WTC11 (cell line): ENCODE results near the gene TNFSF13B. TPM values are rescaled to one million over a fixed set of nuclear protein-coding genes. Genes with fewer than 3 reads are reported as not detected.

Source experiments
- ATAC-seq: fragments of 200-7000 bp; cut with Tn5 transposase; 2 replicates; pipeline ENCODE4 v1.10.0; 2021; ENCODE audit warnings: mild to moderate bottlenecking, moderate library complexity
- CTCF ChIA-PET: fragments of 300-600 bp; sonication (Branson Sonifier 250); formaldehyde crosslinking; loops from one replicate; lab custom pipeline; 2021; ENCODE audit warnings: antibody characterized with exemption; lab: Charles Lee
- POLR2A ChIA-PET: fragments of 350-600 bp; sonication (Branson Sonifier 250); formaldehyde crosslinking; loops from one replicate; lab custom pipeline; 2021; ENCODE audit warnings: antibody characterized with exemption; lab: Charles Lee
- DNase-seq: peaks from one replicate; pipeline ENCODE4 v3.0.0; 2021; ENCODE audit warnings: low spot score
- H3K27ac Mint-ChIP-seq: 2 replicates; pipeline ENCODE4 v1.8.0; 2021; ENCODE audit warnings: mixed read lengths
- H3K27me3 Mint-ChIP-seq: 2 replicates; pipeline ENCODE4 v1.8.0; 2021; ENCODE audit warnings: low read depth, mild to moderate bottlenecking, moderate library complexity, mixed read lengths
- H3K36me3 Mint-ChIP-seq: 2 replicates; pipeline ENCODE4 v1.8.0; 2021; ENCODE audit warnings: mixed read lengths
- H3K4me1 Mint-ChIP-seq: 2 replicates; pipeline ENCODE4 v1.8.0; 2022; ENCODE audit warnings: mixed read lengths
- H3K4me3 Mint-ChIP-seq: 2 replicates; pipeline ENCODE4 v1.8.0; 2021; ENCODE audit warnings: mild to moderate bottlenecking, moderate library complexity, mixed read lengths
- H3K9me3 Mint-ChIP-seq: 2 replicates; pipeline ENCODE4 v1.8.0; 2021; ENCODE audit warnings: mixed read lengths
- ATF1 ChIP-seq: sonication (generic); formaldehyde crosslinking; IDR thresholded peaks from 2 replicates; pipeline ENCODE4 v1.8.1; 2023; ENCODE audit warnings: mild to moderate bottlenecking, moderate library complexity, missing genetic modification reagents
- CREB1 ChIP-seq: sonication (generic); formaldehyde crosslinking; IDR thresholded peaks from 2 replicates; pipeline ENCODE4 v1.8.0; 2023; ENCODE audit warnings: mild to moderate bottlenecking, missing genetic modification reagents
- ESRRA ChIP-seq: sonication (generic); formaldehyde crosslinking; IDR thresholded peaks from 2 replicates; pipeline ENCODE4 v1.8.1; 2022; ENCODE audit warnings: mild to moderate bottlenecking, missing genetic modification reagents, borderline replicate concordance
- GRHL2 ChIP-seq: fragments of 250-450 bp; sonication (Bioruptor Pico); IDR thresholded peaks from 2 replicates; pipeline ENCODE4 v1.8.0; 2022; ENCODE audit warnings: mild to moderate bottlenecking, moderate library complexity; ENCODE audit not compliant: insufficient replicate concordance, severe bottlenecking
- GTF2I ChIP-seq: fragments of 250-450 bp; sonication (Bioruptor Pico); conservative IDR thresholded peaks from 2 replicates; pipeline ENCODE4 v1.4.0; 2021; ENCODE audit warnings: mild to moderate bottlenecking
- JUN ChIP-seq: sonication (generic); formaldehyde crosslinking; IDR thresholded peaks from 2 replicates; pipeline ENCODE4 v1.8.0; 2023; ENCODE audit warnings: mild to moderate bottlenecking, missing genetic modification reagents
- MXD4 ChIP-seq: fragments of 250-450 bp; sonication (Bioruptor Pico); IDR thresholded peaks from 2 replicates; pipeline ENCODE4 v1.8.0; 2021; ENCODE audit warnings: mild to moderate bottlenecking, moderate library complexity, borderline replicate concordance
- NFATC4 ChIP-seq: fragments of 250-450 bp; sonication (Bioruptor Pico); IDR thresholded peaks from 2 replicates; pipeline ENCODE4 v1.9.0; 2021; ENCODE audit warnings: mild to moderate bottlenecking
- NFE2L1 ChIP-seq: sonication (generic); formaldehyde crosslinking; IDR thresholded peaks from 2 replicates; pipeline ENCODE4 v1.8.1; 2023; ENCODE audit warnings: missing genetic modification reagents
- NR3C1 ChIP-seq: sonication (generic); formaldehyde crosslinking; conservative IDR thresholded peaks from 2 replicates; pipeline ENCODE4 v1.8.1; 2023; ENCODE audit warnings: low read depth, mild to moderate bottlenecking, missing genetic modification reagents
- RORB ChIP-seq: fragments of 250-450 bp; sonication (Bioruptor Pico); IDR thresholded peaks from 2 replicates; pipeline ENCODE4 v1.9.0; 2021; ENCODE audit warnings: mild to moderate bottlenecking
- TEAD1 ChIP-seq: sonication (generic); formaldehyde crosslinking; IDR thresholded peaks from 2 replicates; pipeline ENCODE4 v1.8.0; 2022; ENCODE audit warnings: mild to moderate bottlenecking, missing genetic modification reagents
- ZBTB21 ChIP-seq: sonication (generic); formaldehyde crosslinking; IDR thresholded peaks from 2 replicates; pipeline ENCODE4 v1.8.1; 2023; ENCODE audit warnings: mild to moderate bottlenecking, missing genetic modification reagents, borderline replicate concordance
- ZNF138 ChIP-seq: sonication (generic); formaldehyde crosslinking; conservative IDR thresholded peaks from 2 replicates; pipeline ENCODE4 v1.8.1; 2022; ENCODE audit warnings: mild to moderate bottlenecking, moderate library complexity, missing genetic modification reagents
- ZNF232 ChIP-seq: sonication (generic); formaldehyde crosslinking; IDR thresholded peaks from 2 replicates; pipeline ENCODE4 v1.8.0; 2022; ENCODE audit warnings: mild to moderate bottlenecking, missing genetic modification reagents
- ZNF263 ChIP-seq: sonication (generic); formaldehyde crosslinking; IDR thresholded peaks from 2 replicates; pipeline ENCODE4 v1.8.1; 2022; ENCODE audit warnings: low read depth, mild to moderate bottlenecking, moderate library complexity, missing genetic modification reagents
- ZNF416 ChIP-seq: fragments of 250-450 bp; sonication (Bioruptor Pico); IDR thresholded peaks from 2 replicates; pipeline ENCODE4 v1.9.0; 2021; ENCODE audit warnings: mild to moderate bottlenecking, inconsistent platforms
- ZNF423 ChIP-seq: fragments of 250-450 bp; sonication (Bioruptor Pico); IDR thresholded peaks from 2 replicates; pipeline ENCODE4 v2.1.2; 2022; ENCODE audit warnings: mild to moderate bottlenecking, moderate library complexity
- total RNA-seq: library from RNA; stranded (reverse); gene quantifications from 3 replicates; pipeline ENCODE4 v1.2.3, GENCODE V29; 2021
- TF ChIP-seq, protein P1 (sequence below): sonication (generic); formaldehyde crosslinking; conservative IDR thresholded peaks from 2 replicates; pipeline ENCODE4 v1.8.1; 2023; ENCODE audit warnings: mild to moderate bottlenecking, low read depth, missing genetic modification reagents, moderate library complexity
- TF ChIP-seq, protein P2 (sequence below): sonication (generic); formaldehyde crosslinking; IDR thresholded peaks from 2 replicates; pipeline ENCODE4 v1.8.0; 2022; ENCODE audit warnings: mild to moderate bottlenecking, missing genetic modification reagents
- TF ChIP-seq, protein P3 (sequence below): fragments of 250-450 bp; sonication (Bioruptor Pico); IDR thresholded peaks from 2 replicates; pipeline ENCODE4 v1.9.0; 2021; ENCODE audit warnings: moderate library complexity, mild to moderate bottlenecking, inconsistent platforms, borderline replicate concordance
- TF ChIP-seq, protein P4 (sequence below): sonication (generic); formaldehyde crosslinking; IDR thresholded peaks from 2 replicates; pipeline ENCODE4 v1.8.1; 2023; ENCODE audit warnings: mild to moderate bottlenecking, missing genetic modification reagents
- TF ChIP-seq, protein P5 (sequence below): sonication (generic); formaldehyde crosslinking; IDR thresholded peaks from 2 replicates; pipeline ENCODE4 v1.8.0; 2022; ENCODE audit warnings: mild to moderate bottlenecking, missing genetic modification reagents
- TF ChIP-seq, protein P6 (sequence below): sonication (generic); formaldehyde crosslinking; IDR thresholded peaks from 2 replicates; pipeline ENCODE4 v1.8.0; 2022; ENCODE audit warnings: mild to moderate bottlenecking, missing genetic modification reagents
- TF ChIP-seq, protein P7 (sequence below): sonication (generic); formaldehyde crosslinking; IDR thresholded peaks from 2 replicates; pipeline ENCODE4 v1.8.1; 2023; ENCODE audit warnings: mild to moderate bottlenecking, missing genetic modification reagents

The TNFSF13B gene
- total RNA-seq, 1 experiment from 2014 or later = 0.39 TPM

DNA sequence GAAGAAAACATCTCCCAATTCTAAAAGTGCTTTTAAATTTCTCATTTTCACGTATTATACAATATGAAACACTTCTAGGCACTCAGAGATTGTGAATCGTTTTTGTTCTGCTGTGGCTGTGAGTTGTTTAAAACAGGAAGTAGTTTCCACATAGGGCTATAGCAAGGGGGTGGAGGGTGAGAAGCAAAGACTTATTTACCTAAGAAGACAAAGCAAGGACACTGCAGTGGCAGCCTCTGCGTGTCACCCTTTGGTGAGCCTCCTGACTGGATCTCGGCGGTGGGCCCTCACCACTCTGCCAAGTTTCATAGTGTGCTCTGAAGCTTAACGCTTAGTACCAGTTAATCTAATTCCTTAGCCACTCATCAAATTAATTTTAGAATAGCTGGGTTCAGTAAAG is 56.8 kb downstream of the TNFSF13B start (continued):
- TF ChIP-seq, protein P1, sequence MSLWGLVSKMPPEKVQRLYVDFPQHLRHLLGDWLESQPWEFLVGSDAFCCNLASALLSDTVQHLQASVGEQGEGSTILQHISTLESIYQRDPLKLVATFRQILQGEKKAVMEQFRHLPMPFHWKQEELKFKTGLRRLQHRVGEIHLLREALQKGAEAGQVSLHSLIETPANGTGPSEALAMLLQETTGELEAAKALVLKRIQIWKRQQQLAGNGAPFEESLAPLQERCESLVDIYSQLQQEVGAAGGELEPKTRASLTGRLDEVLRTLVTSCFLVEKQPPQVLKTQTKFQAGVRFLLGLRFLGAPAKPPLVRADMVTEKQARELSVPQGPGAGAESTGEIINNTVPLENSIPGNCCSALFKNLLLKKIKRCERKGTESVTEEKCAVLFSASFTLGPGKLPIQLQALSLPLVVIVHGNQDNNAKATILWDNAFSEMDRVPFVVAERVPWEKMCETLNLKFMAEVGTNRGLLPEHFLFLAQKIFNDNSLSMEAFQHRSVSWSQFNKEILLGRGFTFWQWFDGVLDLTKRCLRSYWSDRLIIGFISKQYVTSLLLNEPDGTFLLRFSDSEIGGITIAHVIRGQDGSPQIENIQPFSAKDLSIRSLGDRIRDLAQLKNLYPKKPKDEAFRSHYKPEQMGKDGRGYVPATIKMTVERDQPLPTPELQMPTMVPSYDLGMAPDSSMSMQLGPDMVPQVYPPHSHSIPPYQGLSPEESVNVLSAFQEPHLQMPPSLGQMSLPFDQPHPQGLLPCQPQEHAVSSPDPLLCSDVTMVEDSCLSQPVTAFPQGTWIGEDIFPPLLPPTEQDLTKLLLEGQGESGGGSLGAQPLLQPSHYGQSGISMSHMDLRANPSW = no peak
- no peak for TF ChIP-seq ZNF263 (CRISPR knock-in tag)
- no peak for TF ChIP-seq GTF2I (CRISPR knock-in tag)
- no peak for TF ChIP-seq NFE2L1
- no peak for TF ChIP-seq ZNF232 (CRISPR knock-in tag)

DNA sequence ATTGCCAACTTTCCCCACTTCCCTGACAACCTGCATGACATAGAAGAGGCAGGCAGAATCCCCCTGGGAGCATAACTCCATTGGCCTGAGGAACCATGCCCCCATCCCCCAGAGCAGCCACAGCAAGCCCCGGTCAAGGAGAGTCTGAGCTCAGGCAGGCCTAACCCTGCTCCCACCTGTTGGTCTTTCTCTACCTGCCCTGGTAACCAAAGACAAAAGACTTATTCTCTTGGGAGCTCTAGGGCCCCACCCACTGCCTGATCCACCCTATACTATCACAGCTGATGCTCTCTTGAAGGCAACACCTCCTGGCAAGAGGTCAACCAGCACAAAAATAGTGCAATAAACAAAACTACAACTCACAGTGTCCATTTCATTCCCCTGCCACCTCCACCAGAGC is 59.3 kb downstream of the TNFSF13B start:
- H3K36me3 Mint-ChIP-seq = no peaks in the 10 kb centered on the region

DNA sequence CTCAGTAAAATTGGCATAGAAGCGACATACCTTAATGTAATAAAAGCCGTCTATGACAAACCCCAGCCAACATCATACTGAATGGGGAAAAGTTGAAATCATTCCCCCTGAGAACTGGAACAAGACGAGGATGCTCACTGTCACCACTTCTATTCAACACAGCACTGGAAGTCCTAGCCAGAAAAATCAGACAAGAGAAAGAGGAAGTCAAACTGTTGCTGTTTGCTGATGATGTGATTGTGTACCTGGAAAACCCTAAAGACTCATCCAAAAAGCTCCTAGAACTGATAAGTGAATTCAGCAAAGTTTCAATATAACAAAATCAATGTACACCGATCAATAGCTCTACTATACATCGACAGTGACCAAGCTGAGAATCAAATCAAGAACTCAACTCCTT is 63.3 kb downstream of the TNFSF13B start:
- DNase-seq (no peak), ATAC-seq (no peak)
- Mint-ChIP-seq H3K36me3 (no peaks in the 10 kb centered on the region), H3K9me3 (peaks cover 9% of the 10 kb centered on the region; the same call in 1 of the 2 replicates), H3K27me3 (no peaks in the 10 kb centered on the region; the same call in 1 of the 2 replicates), H3K4me3 (no peak overlapping the region), H3K27ac (no peak overlapping the region), H3K4me1 (peaks cover 30% of the 10 kb centered on the region)
- ChIA-PET CTCF (no interaction called here), POLR2A (no interaction called here)
- TF ChIP-seq ZNF423 = no peak
- TF ChIP-seq ZNF138 (CRISPR knock-in tag) = no peak
- TF ChIP-seq, protein P2, sequence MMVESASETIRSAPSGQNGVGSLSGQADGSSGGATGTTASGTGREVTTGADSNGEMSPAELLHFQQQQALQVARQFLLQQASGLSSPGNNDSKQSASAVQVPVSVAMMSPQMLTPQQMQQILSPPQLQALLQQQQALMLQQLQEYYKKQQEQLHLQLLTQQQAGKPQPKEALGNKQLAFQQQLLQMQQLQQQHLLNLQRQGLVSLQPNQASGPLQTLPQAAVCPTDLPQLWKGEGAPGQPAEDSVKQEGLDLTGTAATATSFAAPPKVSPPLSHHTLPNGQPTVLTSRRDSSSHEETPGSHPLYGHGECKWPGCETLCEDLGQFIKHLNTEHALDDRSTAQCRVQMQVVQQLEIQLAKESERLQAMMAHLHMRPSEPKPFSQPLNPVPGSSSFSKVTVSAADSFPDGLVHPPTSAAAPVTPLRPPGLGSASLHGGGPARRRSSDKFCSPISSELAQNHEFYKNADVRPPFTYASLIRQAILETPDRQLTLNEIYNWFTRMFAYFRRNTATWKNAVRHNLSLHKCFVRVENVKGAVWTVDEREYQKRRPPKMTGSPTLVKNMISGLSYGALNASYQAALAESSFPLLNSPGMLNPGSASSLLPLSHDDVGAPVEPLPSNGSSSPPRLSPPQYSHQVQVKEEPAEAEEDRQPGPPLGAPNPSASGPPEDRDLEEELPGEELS (CRISPR knock-in tag) = no peak
- TF ChIP-seq ESRRA = no peak
- TF ChIP-seq, protein P3, sequence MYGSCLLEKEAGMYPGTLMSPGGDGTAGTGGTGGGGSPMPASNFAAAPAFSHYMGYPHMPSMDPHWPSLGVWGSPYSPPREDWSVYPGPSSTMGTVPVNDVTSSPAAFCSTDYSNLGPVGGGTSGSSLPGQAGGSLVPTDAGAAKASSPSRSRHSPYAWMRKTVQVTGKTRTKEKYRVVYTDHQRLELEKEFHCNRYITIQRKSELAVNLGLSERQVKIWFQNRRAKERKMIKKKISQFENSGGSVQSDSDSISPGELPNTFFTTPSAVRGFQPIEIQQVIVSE (CRISPR knock-in tag) = no peak
- TF ChIP-seq NR3C1 (CRISPR knock-in tag) = no peak
- no peak for TF ChIP-seq CREB1 (CRISPR knock-in tag)
- no peak for TF ChIP-seq JUN (CRISPR knock-in tag)
- TF ChIP-seq ZNF416 (CRISPR knock-in tag) = no peak
- TF ChIP-seq, protein P4, sequence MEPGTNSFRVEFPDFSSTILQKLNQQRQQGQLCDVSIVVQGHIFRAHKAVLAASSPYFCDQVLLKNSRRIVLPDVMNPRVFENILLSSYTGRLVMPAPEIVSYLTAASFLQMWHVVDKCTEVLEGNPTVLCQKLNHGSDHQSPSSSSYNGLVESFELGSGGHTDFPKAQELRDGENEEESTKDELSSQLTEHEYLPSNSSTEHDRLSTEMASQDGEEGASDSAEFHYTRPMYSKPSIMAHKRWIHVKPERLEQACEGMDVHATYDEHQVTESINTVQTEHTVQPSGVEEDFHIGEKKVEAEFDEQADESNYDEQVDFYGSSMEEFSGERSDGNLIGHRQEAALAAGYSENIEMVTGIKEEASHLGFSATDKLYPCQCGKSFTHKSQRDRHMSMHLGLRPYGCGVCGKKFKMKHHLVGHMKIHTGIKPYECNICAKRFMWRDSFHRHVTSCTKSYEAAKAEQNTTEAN (CRISPR knock-in tag) = no peak
- TF ChIP-seq, protein P5, sequence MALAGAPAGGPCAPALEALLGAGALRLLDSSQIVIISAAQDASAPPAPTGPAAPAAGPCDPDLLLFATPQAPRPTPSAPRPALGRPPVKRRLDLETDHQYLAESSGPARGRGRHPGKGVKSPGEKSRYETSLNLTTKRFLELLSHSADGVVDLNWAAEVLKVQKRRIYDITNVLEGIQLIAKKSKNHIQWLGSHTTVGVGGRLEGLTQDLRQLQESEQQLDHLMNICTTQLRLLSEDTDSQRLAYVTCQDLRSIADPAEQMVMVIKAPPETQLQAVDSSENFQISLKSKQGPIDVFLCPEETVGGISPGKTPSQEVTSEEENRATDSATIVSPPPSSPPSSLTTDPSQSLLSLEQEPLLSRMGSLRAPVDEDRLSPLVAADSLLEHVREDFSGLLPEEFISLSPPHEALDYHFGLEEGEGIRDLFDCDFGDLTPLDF (CRISPR knock-in tag) = no peak
- no peak for TF ChIP-seq MXD4 (CRISPR knock-in tag)
- no peak for TF ChIP-seq ATF1

More for the DNA sequence above, 59.3 kb downstream of the TNFSF13B start:
- no peaks in the 10 kb centered on the region for H3K27me3 Mint-ChIP-seq
- ChIA-PET CTCF (interaction anchor here (0.7 to 1.3 kb wide), 3 partner anchors 14 to 1396 kb away, joined by 3 to 7 read pairs (median 3); no protein-coding TSS in a partner anchor), POLR2A (interaction anchor here (0.5 kb wide), 1 partner anchor 26 kb away, joined by 4 read pairs; no protein-coding TSS in a partner anchor)
- H3K4me3 Mint-ChIP-seq = no peak overlapping the region
- DNase-seq (no peak), ATAC-seq (peak; percentile 63)
- TF ChIP-seq TEAD1 (CRISPR knock-in tag) (no peak), NFATC4 (no peak), CREB1 (CRISPR knock-in tag) (no peak), ZBTB21 (CRISPR knock-in tag) (no peak), JUN (CRISPR knock-in tag) (no peak), RORB (CRISPR knock-in tag) (no peak), ZNF423 (no peak), GRHL2 (CRISPR knock-in tag) (no peak), NR3C1 (CRISPR knock-in tag) (no peak)
- TF ChIP-seq, protein P6, sequence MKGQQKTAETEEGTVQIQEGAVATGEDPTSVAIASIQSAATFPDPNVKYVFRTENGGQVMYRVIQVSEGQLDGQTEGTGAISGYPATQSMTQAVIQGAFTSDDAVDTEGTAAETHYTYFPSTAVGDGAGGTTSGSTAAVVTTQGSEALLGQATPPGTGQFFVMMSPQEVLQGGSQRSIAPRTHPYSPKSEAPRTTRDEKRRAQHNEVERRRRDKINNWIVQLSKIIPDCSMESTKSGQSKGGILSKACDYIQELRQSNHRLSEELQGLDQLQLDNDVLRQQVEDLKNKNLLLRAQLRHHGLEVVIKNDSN (CRISPR knock-in tag) = no peak
- TF ChIP-seq, protein P7, sequence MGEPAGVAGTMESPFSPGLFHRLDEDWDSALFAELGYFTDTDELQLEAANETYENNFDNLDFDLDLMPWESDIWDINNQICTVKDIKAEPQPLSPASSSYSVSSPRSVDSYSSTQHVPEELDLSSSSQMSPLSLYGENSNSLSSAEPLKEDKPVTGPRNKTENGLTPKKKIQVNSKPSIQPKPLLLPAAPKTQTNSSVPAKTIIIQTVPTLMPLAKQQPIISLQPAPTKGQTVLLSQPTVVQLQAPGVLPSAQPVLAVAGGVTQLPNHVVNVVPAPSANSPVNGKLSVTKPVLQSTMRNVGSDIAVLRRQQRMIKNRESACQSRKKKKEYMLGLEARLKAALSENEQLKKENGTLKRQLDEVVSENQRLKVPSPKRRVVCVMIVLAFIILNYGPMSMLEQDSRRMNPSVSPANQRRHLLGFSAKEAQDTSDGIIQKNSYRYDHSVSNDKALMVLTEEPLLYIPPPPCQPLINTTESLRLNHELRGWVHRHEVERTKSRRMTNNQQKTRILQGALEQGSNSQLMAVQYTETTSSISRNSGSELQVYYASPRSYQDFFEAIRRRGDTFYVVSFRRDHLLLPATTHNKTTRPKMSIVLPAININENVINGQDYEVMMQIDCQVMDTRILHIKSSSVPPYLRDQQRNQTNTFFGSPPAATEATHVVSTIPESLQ (CRISPR knock-in tag) = no peak
- no peak overlapping the region for H3K27ac Mint-ChIP-seq
- H3K9me3 Mint-ChIP-seq = peaks cover 2% of the 10 kb centered on the region; the same call in 1 of the 2 replicates
- peaks cover 49% of the 10 kb centered on the region for H3K4me1 Mint-ChIP-seq
